Activated naive CD4-positive, alpha-beta T cell treated with anti-CD3 and anti-CD28 coated beads, Interleukin-2, amount 50 U/mL, for 72 hours (primary cell): Measurements from ENCODE around the gene ACADS. TPM values are rescaled to one million over a fixed set of nuclear protein-coding genes. Genes with fewer than 3 reads are reported as not detected.
A peak's percentile ranks its signal among the peaks of the same experiment; 100 is the strongest.

Experiments
- ATAC-seq, 2 donors: fragments of 150-1000 bp; cut with Tn5 transposase; 2 replicates each; pipeline ENCODE4 v1.10.0; 2021; ENCODE audit warnings: mild to moderate bottlenecking in 2 of 2, moderate library complexity in 2 of 2
- DNase-seq, 2 donors: peaks; one replicate each; pipeline ENCODE4 v3.0.0; 2021 to 2022; ENCODE audit warnings: low spot score in 2 of 2
- H3K27ac Mint-ChIP-seq, 2 donors: one replicate each; pipeline ENCODE4 v1.8.0; 2022; ENCODE audit warnings: mild to moderate bottlenecking in 2 of 2, mixed read lengths in 2 of 2
- H3K36me3 Mint-ChIP-seq, 2 donors: one replicate each; pipeline ENCODE4 v1.8.0; 2022; ENCODE audit warnings: mixed read lengths in 2 of 2
- H3K9me3 Mint-ChIP-seq, 2 donors: one replicate each; pipeline ENCODE4 v1.8.0; 2022; ENCODE audit warnings: mixed read lengths in 2 of 2
- total RNA-seq, 2 donors: library from RNA; stranded (reverse); gene quantifications; one replicate each; pipeline ENCODE4 v1.2.3, GENCODE V29; 2022

Gene ACADS
- total RNA-seq, 2 donors from 2014 or later = 15.9 to 24.5 TPM

GRCh38 chr12:120758798-120759590, 33.4 kb downstream of the ACADS start:
- Mint-ChIP-seq H3K36me3 (peaks cover 0 to 11% of the 10 kb centered on the region in 2 donors), H3K9me3 (peaks cover 0 to 8% of the 10 kb centered on the region in 2 donors), H3K27ac (peak overlapping the region; percentile 85 to 89)
- DNase-seq (no peak), ATAC-seq (no peak)

GRCh38 chr12:120759591-120760348, 34.1 kb downstream of the ACADS start:
- peak; percentile 21 to 46 for ATAC-seq
- Mint-ChIP-seq H3K9me3 (peaks cover 0 to 6% of the 10 kb centered on the region in 2 donors), H3K27ac (peak overlapping the region; percentile 85 to 89), H3K36me3 (peaks cover 0 to 10% of the 10 kb centered on the region in 2 donors)
- DNase-seq = no peak

- no peaks in the 10 kb centered on the region for H3K9me3 Mint-ChIP-seq
- peak overlapping the region; percentile 85 to 87 for H3K27ac Mint-ChIP-seq
- peaks cover 0 to 1% of the 10 kb centered on the region in 2 donors for H3K36me3 Mint-ChIP-seq
- peak; percentile 70 to 73 for ATAC-seq
- no peak for DNase-seq
Observed at GRCh38 chr12:120760349-120761254, 35.0 kb downstream of the ACADS start.

GRCh38 chr12:120761519-120761934, 35.9 kb downstream of the ACADS start:
- DNase-seq = no peak
- Mint-ChIP-seq H3K9me3 (no peaks in the 10 kb centered on the region), H3K36me3 (no peaks in the 10 kb centered on the region), H3K27ac (peak overlapping the region in 1 of 2 donors; percentile 85)
- peak in 1 of 2 donors; percentile 12 for ATAC-seq

GRCh38 chr12:120762086-120762485, 36.5 kb downstream of the ACADS start:
- ATAC-seq (no peak), DNase-seq (no peak)
- H3K27ac Mint-ChIP-seq = peak overlapping the region in 1 of 2 donors; percentile 85
- no peaks in the 10 kb centered on the region for H3K36me3 Mint-ChIP-seq
- H3K9me3 Mint-ChIP-seq = no peaks in the 10 kb centered on the region

- peak overlapping the region; percentile 63 to 93 for H3K27ac Mint-ChIP-seq
- no peak for ATAC-seq
- no peaks in the 10 kb centered on the region for H3K9me3 Mint-ChIP-seq
- H3K36me3 Mint-ChIP-seq = no peaks in the 10 kb centered on the region
- DNase-seq = no peak
Observed at GRCh38 chr12:120763250-120763649, 37.6 kb downstream of the ACADS start.

- DNase-seq = no peak
- Mint-ChIP-seq H3K36me3 (no peaks in the 10 kb centered on the region), H3K27ac (no peak overlapping the region), H3K9me3 (no peaks in the 10 kb centered on the region)
- no peak for ATAC-seq
Observed at GRCh38 chr12:120764816-120765215, 39.2 kb downstream of the ACADS start.

GRCh38 chr12:120766566-120766965, 40.9 kb downstream of the ACADS start:
- no peak for DNase-seq
- ATAC-seq = no peak
- Mint-ChIP-seq H3K27ac (peak overlapping the region in 1 of 2 donors; percentile 38), H3K9me3 (no peaks in the 10 kb centered on the region), H3K36me3 (no peaks in the 10 kb centered on the region)

GRCh38 chr12:120767071-120768024, 41.7 kb downstream of the ACADS start:
- ATAC-seq = no peak
- DNase-seq = no peak
- Mint-ChIP-seq H3K9me3 (no peaks in the 10 kb centered on the region), H3K36me3 (no peaks in the 10 kb centered on the region), H3K27ac (peak overlapping the region in 1 of 2 donors; percentile 38)

- no peak for DNase-seq
- H3K27ac Mint-ChIP-seq = peak overlapping the region; percentile 30 to 92
- H3K9me3 Mint-ChIP-seq = no peaks in the 10 kb centered on the region
- ATAC-seq = no peak
- H3K36me3 Mint-ChIP-seq = no peaks in the 10 kb centered on the region
Observed at GRCh38 chr12:120771097-120771496, 45.5 kb downstream of the ACADS start.

GRCh38 chr12:120774169-120774916, 48.7 kb downstream of the ACADS start:
- Mint-ChIP-seq H3K27ac (peak overlapping the region; percentile 3 to 72), H3K9me3 (no peaks in the 10 kb centered on the region), H3K36me3 (no peaks in the 10 kb centered on the region)
- DNase-seq (no peak), ATAC-seq (peak; percentile 71 to 79)

GRCh38 chr12:120775862-120776552, 50.4 kb downstream of the ACADS start:
- peak overlapping the region in 1 of 2 donors; percentile 10 for H3K27ac Mint-ChIP-seq
- H3K9me3 Mint-ChIP-seq = no peaks in the 10 kb centered on the region
- no peaks in the 10 kb centered on the region for H3K36me3 Mint-ChIP-seq
- DNase-seq (no peak), ATAC-seq (no peak)

GRCh38 chr12:120783197-120783596, 57.6 kb downstream of the ACADS start:
- DNase-seq (peak in 1 of 2 donors; percentile 36), ATAC-seq (peak; percentile 87 to 89)
- Mint-ChIP-seq H3K36me3 (peaks cover 0 to 12% of the 10 kb centered on the region in 2 donors), H3K9me3 (no peaks in the 10 kb centered on the region), H3K27ac (peak overlapping the region; percentile 63 to 79)

GRCh38 chr12:120784804-120785203, 59.2 kb downstream of the ACADS start:
- no peaks in the 10 kb centered on the region for H3K9me3 Mint-ChIP-seq
- ATAC-seq = peak; percentile 64 to 72
- H3K27ac Mint-ChIP-seq = no peak overlapping the region
- peaks cover 0 to 20% of the 10 kb centered on the region in 2 donors for H3K36me3 Mint-ChIP-seq
- DNase-seq = no peak
